HTERT RPE-1 (cell line): Measurements from ENCODE around the gene RAB11FIP2.

Experiments
- in situ Hi-C: fragments of 300-500 bp; cut with MboI; formaldehyde crosslinking; loops from 4 replicates; pipeline ENCODE4 v1.14.3; 2020; ENCODE audit warnings: low sequenced_read_pairs

The RAB11FIP2 gene

GRCh38 chr10:118035354-118036005 lies 11.3 kb downstream of the RAB11FIP2 start:
- in situ Hi-C loops: no loop called here

- in situ Hi-C loops: no loop called here
Observed at GRCh38 chr10:118034791-118035261, 11.9 kb downstream of the RAB11FIP2 start.

GRCh38 chr10:118033905-118034304 lies 12.8 kb downstream of the RAB11FIP2 start:
- in situ Hi-C loops: no loop called here

- in situ Hi-C loops: no loop called here
Observed at GRCh38 chr10:118032564-118032963, 14.2 kb downstream of the RAB11FIP2 start.

- in situ Hi-C loops: no loop called here
Observed at GRCh38 chr10:118031351-118032075, 15.2 kb downstream of the RAB11FIP2 start.

GRCh38 chr10:118028619-118029018 lies 18.1 kb downstream of the RAB11FIP2 start:
- in situ Hi-C loops: no loop called here

- in situ Hi-C loops: no loop called here
Observed at GRCh38 chr10:118027397-118027796, 19.3 kb downstream of the RAB11FIP2 start.

- in situ Hi-C loops: no loop called here
Observed at GRCh38 chr10:118026936-118027335, 19.8 kb downstream of the RAB11FIP2 start.

- in situ Hi-C loops: no loop called here
Observed at GRCh38 chr10:118020365-118020764, 26.4 kb downstream of the RAB11FIP2 start.

GRCh38 chr10:118017850-118018249 lies 28.9 kb downstream of the RAB11FIP2 start:
- in situ Hi-C loops: no loop called here

- in situ Hi-C loops: no loop called here
Observed at GRCh38 chr10:118017071-118017740, 29.5 kb downstream of the RAB11FIP2 start.

GRCh38 chr10:118012952-118013525 lies 33.7 kb downstream of the RAB11FIP2 start:
- in situ Hi-C loops: no loop called here

GRCh38 chr10:118007773-118008172 lies 39.0 kb downstream of the RAB11FIP2 start:
- in situ Hi-C loops: no loop called here

GRCh38 chr10:118003126-118003525 lies 43.6 kb downstream of the RAB11FIP2 start:
- in situ Hi-C loops: no loop called here

- in situ Hi-C loops: no loop called here
Observed at GRCh38 chr10:118002581-118002980, 44.2 kb downstream of the RAB11FIP2 start.

GRCh38 chr10:117997673-117998072 lies 49.1 kb downstream of the RAB11FIP2 start:
- in situ Hi-C loops: no loop called here

- in situ Hi-C loops: no loop called here
Observed at GRCh38 chr10:117996709-117997108, 50.0 kb downstream of the RAB11FIP2 start.

GRCh38 chr10:117994771-117995170 lies 52.0 kb downstream of the RAB11FIP2 start:
- in situ Hi-C loops: no loop called here

- in situ Hi-C loops: no loop called here
Observed at GRCh38 chr10:117993166-117993565, 53.6 kb downstream of the RAB11FIP2 start.

- in situ Hi-C loops: no loop called here
Observed at GRCh38 chr10:117991701-117992100, 55.0 kb downstream of the RAB11FIP2 start.

GRCh38 chr10:117989962-117990361 lies 56.8 kb downstream of the RAB11FIP2 start:
- in situ Hi-C loops: no loop called here
